GM04503 (cell line): ENCODE measurements around the gene CHD2.
"Not testable (repeated sequence)": the region's sequence is repeated elsewhere in the genome, so short reads cannot be mapped to it uniquely, and the experiment has no call there.

Experiments used
- DNase-seq: peaks from one replicate; pipeline ENCODE4 v3.0.0-alpha.2; 2012; ENCODE audit warnings: low read depth

CHD2 gene

DNA sequence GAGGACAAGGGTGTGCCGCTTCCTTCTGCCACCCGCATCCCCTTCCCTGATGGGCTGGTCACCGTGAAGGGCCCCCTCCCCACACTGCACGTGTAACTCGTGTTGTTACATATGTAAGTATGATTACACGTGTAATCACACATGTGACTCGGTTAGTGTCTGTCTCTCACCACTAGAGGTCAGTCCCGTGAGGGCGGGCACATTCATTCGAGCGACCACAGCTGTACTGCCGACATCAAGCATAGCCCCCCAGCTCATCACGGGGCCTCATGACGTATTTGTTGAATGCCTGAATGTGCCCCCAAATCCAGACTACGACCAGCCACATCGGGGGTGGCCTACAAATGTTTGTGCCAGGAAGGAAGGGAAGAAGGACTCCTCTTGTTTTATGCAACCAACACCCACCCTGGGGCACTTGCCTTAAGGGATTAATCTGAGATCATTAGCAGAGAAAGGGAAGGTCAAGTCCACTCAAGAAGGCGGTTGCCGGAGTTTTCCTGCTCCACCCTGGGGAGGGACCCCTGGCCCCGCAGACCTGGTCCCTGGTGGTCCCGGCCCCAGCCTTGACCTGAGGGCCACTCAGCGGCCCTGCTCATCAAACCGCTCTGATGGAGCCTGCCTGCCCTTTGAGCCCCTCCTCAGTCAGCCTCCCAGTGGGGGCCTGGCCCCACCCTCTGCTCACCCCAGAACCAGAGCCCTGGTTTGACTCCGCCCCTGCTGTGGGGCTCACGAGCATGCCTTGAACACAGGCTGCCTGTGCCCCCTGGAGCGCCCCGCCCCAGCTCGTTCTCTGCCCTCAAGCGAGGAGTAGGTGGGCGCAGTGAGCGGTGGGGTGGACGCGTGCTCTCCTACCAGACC, 136.1 kb downstream of the CHD2 start:
- DNase-seq = no peak

DNA sequence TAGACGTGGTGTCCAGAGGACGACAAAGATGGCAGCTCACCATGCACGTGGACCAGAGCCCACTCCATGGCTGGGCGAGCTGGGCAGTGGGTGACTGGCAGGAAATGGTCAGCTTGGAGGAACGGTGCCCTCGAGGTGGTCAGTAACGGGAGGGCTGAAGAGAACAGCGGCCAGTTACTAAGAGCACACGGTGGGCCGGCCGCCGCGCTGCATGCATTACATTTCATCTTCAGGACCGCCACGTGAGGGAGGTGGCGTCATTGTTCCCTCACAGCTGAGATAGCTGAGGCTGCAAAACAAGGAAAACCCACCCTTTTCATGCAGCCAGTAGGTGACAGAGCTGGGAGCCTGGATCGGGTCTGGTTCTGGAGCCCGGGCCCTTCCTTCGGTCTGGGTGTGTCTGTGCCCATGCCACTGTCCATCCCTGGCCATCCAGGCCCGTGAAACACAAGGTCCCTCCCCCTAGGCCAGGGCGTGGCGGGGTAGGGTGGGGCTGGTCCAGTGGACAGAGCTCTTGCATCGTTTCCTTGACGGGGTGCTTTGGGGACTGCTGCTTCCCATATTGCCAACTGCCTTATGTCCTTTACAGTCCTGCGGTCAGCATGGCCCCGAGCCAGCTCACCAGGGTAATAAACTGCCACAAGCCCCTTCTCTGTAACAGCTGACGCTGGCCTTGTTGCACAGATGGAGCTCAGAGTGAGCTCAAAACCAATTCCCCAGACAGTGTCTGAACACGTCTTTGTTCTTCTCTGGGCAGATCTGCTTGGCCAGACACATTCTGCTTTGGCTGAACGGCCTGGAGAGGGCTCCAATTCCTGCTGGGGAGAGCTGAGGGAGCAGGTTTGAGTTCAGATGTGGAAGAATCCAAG, 137.1 kb downstream of the CHD2 start:
- no peak for DNase-seq

- no peak for DNase-seq
Observed at GRCh38 chr15:93037820-93038705, 137.9 kb downstream of the CHD2 start.

- not testable (repeated sequence) for DNase-seq
Observed at GRCh38 chr15:93039562-93040287, 139.6 kb downstream of the CHD2 start.

GRCh38 chr15:93040288-93041158, 140.4 kb downstream of the CHD2 start:
- DNase-seq = no peak

- DNase-seq = no peak
Observed at GRCh38 chr15:93041159-93041547, 141.0 kb downstream of the CHD2 start.

- no peak for DNase-seq
Observed at GRCh38 chr15:93042211-93042610, 142.1 kb downstream of the CHD2 start.

DNA sequence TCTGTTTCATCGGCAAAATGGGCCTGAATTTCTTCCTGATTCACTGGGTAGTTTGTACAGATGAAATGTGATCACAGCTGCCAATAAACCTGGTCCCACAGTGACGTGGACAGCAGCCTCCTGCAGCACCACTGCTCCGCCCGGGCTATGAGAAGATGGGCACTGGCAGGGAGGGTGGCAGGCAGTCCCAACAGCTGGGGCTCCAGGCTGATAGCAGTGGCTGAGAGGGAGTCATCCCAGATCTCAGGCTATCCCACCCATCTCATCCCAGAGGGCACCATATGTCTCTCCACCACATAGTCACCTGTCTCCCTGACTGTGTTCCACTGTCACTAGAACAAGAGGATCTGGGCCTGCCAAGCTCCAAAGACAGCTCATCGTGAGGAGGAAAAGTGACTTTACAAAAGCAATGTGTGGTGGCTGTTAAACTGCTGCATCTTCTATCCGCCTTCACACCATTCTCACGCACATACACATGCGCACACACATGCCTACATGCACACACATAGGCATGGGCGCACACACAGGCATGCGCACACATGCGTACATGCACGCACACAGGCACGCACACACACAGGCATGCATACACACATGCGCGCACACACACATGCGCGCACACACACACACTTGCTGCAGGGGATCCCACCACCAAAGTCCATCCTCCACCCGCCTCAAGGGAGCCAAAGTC, 142.7 kb downstream of the CHD2 start:
- no peak for DNase-seq

- no peak for DNase-seq
Observed at GRCh38 chr15:93043621-93044300, 143.6 kb downstream of the CHD2 start.

GRCh38 chr15:93044301-93045190, 144.4 kb downstream of the CHD2 start:
- no peak for DNase-seq

- DNase-seq = no peak
Observed at GRCh38 chr15:93045191-93045785, 145.2 kb downstream of the CHD2 start.

DNA sequence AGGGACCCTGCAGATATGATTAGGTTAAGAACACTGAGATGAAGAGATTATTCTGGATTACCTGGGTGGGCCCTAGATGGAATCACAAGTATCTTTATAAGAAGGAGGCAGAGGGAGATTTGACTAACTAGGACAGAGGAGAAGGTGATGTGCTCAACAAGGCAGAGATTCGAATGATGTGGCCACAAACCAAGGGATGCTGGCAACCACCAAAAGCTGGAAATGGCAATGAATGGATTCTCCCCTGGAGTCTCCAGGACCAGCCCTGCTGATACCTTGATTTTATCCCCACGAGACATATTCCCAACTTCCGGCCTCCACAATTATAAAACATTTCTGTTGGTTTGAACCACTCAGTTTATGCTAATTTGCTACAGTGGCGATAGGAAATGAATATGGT, 146.0 kb downstream of the CHD2 start:
- DNase-seq = no peak

GRCh38 chr15:93046721-93047120, 146.6 kb downstream of the CHD2 start:
- no peak for DNase-seq

DNA sequence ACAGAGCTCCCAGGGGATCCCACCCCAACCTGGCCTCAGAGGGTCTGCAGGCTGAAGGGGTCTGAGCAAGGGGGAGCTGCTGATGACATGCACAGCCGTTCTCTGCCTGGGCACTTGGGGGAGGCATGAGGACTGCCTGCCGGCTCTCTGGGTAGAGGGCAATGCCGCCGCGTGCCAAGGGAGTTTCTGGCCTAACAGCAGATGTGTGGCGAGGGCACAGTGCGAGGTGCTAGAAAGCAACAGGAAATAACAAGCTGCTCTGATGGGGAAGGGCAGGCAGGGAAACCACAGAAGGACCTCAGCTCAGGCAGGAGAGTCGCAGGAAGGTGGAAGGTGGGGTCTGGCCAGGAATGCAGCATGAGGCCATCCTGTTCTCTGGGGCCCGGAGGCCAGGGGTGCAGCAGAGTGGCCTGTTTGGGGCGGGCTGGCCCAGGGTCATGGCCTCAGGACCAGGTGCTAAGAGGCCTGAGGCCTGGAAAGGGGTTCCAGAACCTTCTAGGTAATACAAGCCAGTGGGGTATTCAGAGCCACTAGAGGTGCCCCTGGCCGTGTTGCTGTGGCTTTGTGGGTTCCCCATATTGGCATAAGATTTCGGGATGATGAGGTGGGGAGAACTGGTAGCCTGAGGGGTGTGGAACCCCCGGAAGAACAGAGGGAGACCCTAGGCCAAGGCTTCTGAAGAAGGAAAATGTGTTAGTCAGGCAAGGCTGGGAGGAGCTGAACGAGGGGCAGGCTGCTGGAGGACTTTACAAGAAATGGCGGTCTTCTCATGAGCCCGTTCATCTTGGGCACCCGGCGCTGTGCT, 147.7 kb downstream of the CHD2 start:
- no peak for DNase-seq

GRCh38 chr15:93048426-93048721, 148.2 kb downstream of the CHD2 start:
- no peak for DNase-seq

GRCh38 chr15:93048759-93049161, 148.6 kb downstream of the CHD2 start:
- no peak for DNase-seq

DNA sequence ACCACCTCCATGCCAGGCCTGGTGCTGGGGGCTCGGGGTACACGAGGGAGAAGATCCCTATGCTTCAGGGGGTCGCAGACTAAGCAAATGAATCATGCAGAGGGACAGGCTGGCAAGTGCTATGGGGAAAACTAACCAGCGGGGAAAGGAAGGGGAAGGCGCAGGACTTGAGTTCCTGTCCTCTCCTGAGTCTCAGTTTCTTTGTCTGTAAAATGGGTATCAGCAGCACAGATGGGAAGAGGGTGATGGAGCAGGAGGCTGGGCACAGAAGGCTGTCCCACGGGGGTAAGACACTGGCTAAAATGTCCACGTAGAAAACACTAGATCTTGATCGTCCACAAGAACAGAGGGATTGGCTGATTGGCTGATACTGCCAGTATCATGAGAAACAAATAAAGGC, 149.1 kb downstream of the CHD2 start:
- DNase-seq = no peak
